Tibial nerve (tissue), 4 donors: ENCODE data around the gene MTFP1.

Experiments used
- EP300 ChIP-seq, 2 donors: sonication (generic); formaldehyde crosslinking; IDR thresholded peaks; one replicate each; pipeline ENCODE4 v1.6.1; 2017; ENCODE audit warnings: antibody characterized with exemption in 2 of 2, mild to moderate bottlenecking in 1 of 2
- POLR2A ChIP-seq, 2 donors: fragments of 450-650 bp; IDR thresholded peaks; one replicate each; pipeline ENCODE4 v1.6.1; 2017; ENCODE audit warnings: antibody characterized with exemption in 2 of 2, mild to moderate bottlenecking in 2 of 2, moderate library complexity in 2 of 2
- TF ChIP-seq, protein P1 (sequence below), 5 experiments: fragments of 200-600 bp in 3 of 5; fragments of 450-650 bp in 2 of 5; sonication (generic) in 3 of 5; IDR thresholded peaks; one replicate each; pipeline ENCODE4 v1.5.1; 2016 to 2019; ENCODE audit warnings: antibody characterized with exemption in 5 of 5, mild to moderate bottlenecking in 3 of 5, moderate library complexity in 2 of 5

DNA sequence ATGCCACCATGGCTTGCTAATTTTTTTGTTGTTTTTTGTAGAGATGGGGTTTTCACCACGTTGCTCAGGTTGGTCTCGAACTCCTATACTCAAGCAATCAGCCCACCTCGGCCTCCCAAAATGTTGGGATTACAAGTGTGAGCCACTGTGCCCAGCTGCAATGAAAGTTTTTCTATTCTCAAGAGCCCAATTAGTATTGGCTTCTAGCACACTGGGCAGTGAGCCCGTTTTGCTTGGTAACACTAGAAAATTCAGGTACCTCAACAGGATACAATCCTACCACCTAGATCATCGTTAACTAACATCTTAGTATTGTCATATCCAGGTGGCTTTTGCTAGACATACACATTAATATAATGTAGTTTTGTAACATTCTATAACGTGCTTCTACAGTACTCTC, 27.3 kb downstream of the MTFP1 start:
- TF ChIP-seq EP300 (IDR thresholded peaks at IDR 0.05), result no peak
- TF ChIP-seq POLR2A (IDR thresholded peaks at IDR 0.05), result no peak
- TF ChIP-seq, protein P1, sequence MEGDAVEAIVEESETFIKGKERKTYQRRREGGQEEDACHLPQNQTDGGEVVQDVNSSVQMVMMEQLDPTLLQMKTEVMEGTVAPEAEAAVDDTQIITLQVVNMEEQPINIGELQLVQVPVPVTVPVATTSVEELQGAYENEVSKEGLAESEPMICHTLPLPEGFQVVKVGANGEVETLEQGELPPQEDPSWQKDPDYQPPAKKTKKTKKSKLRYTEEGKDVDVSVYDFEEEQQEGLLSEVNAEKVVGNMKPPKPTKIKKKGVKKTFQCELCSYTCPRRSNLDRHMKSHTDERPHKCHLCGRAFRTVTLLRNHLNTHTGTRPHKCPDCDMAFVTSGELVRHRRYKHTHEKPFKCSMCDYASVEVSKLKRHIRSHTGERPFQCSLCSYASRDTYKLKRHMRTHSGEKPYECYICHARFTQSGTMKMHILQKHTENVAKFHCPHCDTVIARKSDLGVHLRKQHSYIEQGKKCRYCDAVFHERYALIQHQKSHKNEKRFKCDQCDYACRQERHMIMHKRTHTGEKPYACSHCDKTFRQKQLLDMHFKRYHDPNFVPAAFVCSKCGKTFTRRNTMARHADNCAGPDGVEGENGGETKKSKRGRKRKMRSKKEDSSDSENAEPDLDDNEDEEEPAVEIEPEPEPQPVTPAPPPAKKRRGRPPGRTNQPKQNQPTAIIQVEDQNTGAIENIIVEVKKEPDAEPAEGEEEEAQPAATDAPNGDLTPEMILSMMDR (IDR thresholded peaks at IDR 0.05), result no peak
